ENCODE results near the gene PLB1. TPM values are rescaled to one million over a fixed set of nuclear protein-coding genes. Genes with fewer than 3 reads are reported as not detected.

Gene PLB1
- total and polyA plus RNA-seq, 9 of the 15 experiments (the other 6 are each of a cell fraction or from before 2014, with no cell fraction given), result 0.01 to 0.09 (median 0.07) TPM; not detected in 2

GRCh38 chr2:28603821-28604220, 108.0 kb downstream of the PLB1 start:
- ChIA-PET CTCF (ENCODE audit: low intra/inter-chr PET ratio) (no interaction called here), POLR2A (interaction anchor here (1.1 kb wide), 1 partner anchor 10 kb away, joined by 3 read pairs; no protein-coding TSS in a partner anchor)
- WGBS (ENCODE audit: insufficient coverage, low coverage, missing lambda C conversion rate), result 5% methylated on average over 8 of the region's 10 CpGs
- peaks cover 13 to 66% of the 10 kb centered on the region in 2 experiments; a peak in 4 of 5 replicates for H3K27me3 ChIP-seq (ENCODE audit: control insufficient read depth in 2 of 2, insufficient read depth in 2 of 2, low read length in 2 of 2)
- DNase-seq (ENCODE audit: extremely low read depth in 1 of 4, low spot score in 3 of 4) (no peak), ATAC-seq (no peak), FAIRE-seq (no peak)
- H3K4me1 ChIP-seq (replicated peaks in 1 of 2; ENCODE audit: control insufficient read depth in 2 of 2, insufficient read depth in 2 of 2, low read length in 2 of 2), result no peaks in the 10 kb centered on the region
- H3K36me3 ChIP-seq (ENCODE audit: control insufficient read depth, insufficient read depth, low read length), result no peaks in the 10 kb centered on the region
- H3K79me2 ChIP-seq (ENCODE audit: control insufficient read depth, insufficient read depth, low read length), result no peaks in the 10 kb centered on the region
- in situ Hi-C loops (cut with MboI), result no loop called here
- no peak overlapping the region for H2AFZ ChIP-seq (ENCODE audit: low read depth, low read length)
- H3K9me3 ChIP-seq (replicated peaks; ENCODE audit: control insufficient read depth, insufficient read depth, low read depth, low read length), result no peaks in the 10 kb centered on the region
- no peak overlapping the region for H3K27ac ChIP-seq (ENCODE audit: extremely low read depth, low read depth, low read length)
- H3K4me2 ChIP-seq (ENCODE audit: insufficient read depth, low read length), result no peak overlapping the region
- intact Hi-C loops (cut with micrococcal nuclease), result no loop called here
- TF ChIP-seq, protein P1, sequence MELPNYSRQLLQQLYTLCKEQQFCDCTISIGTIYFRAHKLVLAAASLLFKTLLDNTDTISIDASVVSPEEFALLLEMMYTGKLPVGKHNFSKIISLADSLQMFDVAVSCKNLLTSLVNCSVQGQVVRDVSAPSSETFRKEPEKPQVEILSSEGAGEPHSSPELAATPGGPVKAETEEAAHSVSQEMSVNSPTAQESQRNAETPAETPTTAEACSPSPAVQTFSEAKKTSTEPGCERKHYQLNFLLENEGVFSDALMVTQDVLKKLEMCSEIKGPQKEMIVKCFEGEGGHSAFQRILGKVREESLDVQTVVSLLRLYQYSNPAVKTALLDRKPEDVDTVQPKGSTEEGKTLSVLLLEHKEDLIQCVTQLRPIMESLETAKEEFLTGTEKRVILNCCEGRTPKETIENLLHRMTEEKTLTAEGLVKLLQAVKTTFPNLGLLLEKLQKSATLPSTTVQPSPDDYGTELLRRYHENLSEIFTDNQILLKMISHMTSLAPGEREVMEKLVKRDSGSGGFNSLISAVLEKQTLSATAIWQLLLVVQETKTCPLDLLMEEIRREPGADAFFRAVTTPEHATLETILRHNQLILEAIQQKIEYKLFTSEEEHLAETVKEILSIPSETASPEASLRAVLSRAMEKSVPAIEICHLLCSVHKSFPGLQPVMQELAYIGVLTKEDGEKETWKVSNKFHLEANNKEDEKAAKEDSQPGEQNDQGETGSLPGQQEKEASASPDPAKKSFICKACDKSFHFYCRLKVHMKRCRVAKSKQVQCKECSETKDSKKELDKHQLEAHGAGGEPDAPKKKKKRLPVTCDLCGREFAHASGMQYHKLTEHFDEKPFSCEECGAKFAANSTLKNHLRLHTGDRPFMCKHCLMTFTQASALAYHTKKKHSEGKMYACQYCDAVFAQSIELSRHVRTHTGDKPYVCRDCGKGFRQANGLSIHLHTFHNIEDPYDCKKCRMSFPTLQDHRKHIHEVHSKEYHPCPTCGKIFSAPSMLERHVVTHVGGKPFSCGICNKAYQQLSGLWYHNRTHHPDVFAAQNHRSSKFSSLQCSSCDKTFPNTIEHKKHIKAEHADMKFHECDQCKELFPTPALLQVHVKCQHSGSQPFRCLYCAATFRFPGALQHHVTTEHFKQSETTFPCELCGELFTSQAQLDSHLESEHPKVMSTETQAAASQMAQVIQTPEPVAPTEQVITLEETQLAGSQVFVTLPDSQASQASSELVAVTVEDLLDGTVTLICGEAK (IDR thresholded peaks at IDR 0.05), result no peak
- TF ChIP-seq, protein P1 (CRISPR knock-in tag; IDR thresholded peaks at IDR 0.05), result no peak
- no peak for TF ChIP-seq KLF10 (CRISPR knock-in tag; IDR thresholded peaks at IDR 0.05)
- H3K9me1 ChIP-seq (ENCODE audit: control insufficient read depth, insufficient read depth, low read length), result peaks cover 4% of the 10 kb centered on the region
- H3K4me3 ChIP-seq, result no peak overlapping the region
- peak overlapping the region in 1 of 2 experiments; percentile 52; a peak in 1 of 4 replicates for H3K9ac ChIP-seq (ENCODE audit: insufficient read depth in 1 of 2, low read depth in 2 of 2, low read length in 2 of 2)
- H4K20me1 ChIP-seq (replicated peaks; ENCODE audit: control insufficient read depth, insufficient read depth, low read length), result no peaks in the 10 kb centered on the region
- no TSS peak for BruUV-seq (replicated peaks)

All from K562 (cell line).